LHCN-M2 (cell line): Measurements from ENCODE around the gene ZNF783. TPM values are rescaled to one million over a fixed set of nuclear protein-coding genes. Genes with fewer than 3 reads are reported as not detected.
"Not testable (repeated sequence)": the region's sequence is repeated elsewhere in the genome, so short reads cannot be mapped to it uniquely, and the experiment has no call there.

Experiments
- DNase-seq: peaks from one replicate; pipeline ENCODE4 v3.0.0-alpha.2; 2012; ENCODE audit warnings: low read depth
- total RNA-seq: library from RNA; depleted of rRNA; stranded (reverse); fragments of >200 nt; gene quantifications from 2 replicates; pipeline ENCODE4 v1.2.3, GENCODE V29; 2014

ZNF783 gene
- total RNA-seq, 1 experiment from 2014 or later: 17.6 TPM

DNA sequence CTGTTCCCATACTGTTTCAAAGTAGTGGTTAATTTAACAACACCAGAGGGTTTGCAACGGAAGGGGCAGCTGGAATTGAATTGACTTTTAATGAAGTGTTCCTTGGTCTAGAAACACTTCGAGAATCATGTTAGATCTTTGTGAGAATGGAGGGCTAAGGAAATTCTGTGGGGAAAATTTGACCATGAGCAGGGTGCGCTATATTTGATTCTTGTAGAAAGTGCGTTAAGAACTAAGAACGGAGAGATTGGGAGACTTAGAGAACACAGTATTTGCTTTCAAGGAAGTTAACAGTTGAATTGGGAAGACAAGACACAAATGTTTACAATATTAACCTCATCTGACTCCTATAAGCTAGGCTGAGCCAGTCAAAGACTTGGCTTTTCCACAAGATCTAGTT is 21.4 kb upstream of the ZNF783 start:
- no peak for DNase-seq

DNA sequence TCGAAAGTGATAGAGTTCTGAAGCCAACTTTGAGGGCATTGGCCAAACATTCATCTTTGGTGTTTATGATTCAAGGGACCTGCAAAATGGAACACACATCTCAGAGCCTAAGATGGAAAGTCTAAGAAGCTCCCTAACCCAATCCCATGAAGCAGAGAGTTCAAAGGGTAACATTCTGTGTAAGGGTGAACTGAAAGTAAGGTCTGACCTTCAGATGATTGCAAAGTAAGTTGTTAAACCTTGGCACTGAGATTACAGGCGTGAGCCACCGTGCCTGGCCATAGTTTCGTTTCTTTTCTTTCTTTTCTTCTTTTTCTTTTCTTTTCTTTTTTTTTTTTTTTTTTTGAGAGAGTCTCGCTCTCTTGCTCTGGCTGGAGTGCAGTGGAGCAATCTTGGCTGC is 20.3 kb upstream of the ZNF783 start:
- no peak for DNase-seq

- no peak for DNase-seq
Observed at GRCh38 chr7:149245244-149245643, 16.8 kb upstream of the ZNF783 start.

- no peak for DNase-seq
Observed at GRCh38 chr7:149245744-149246143, 16.3 kb upstream of the ZNF783 start.

DNA sequence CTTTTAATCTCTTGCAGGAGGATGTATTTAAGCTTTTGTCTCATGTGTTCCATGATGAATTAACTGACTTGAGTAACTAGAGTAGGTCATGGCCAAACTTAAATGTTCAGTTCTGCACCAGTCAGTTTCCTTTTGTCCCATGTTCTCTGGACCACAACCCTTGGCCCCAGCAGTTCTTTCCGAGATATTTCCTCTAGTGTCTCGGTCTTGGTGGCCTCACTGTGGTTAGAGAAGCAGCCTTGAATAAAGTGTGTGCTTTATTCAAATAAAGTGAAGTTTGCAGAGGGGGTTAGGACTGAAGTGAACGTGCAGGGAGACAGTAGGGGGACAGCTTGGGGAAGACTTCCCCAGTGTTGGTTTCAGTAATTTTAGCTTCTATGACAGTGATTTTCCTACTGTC is 13.2 kb upstream of the ZNF783 start:
- no peak for DNase-seq

DNA sequence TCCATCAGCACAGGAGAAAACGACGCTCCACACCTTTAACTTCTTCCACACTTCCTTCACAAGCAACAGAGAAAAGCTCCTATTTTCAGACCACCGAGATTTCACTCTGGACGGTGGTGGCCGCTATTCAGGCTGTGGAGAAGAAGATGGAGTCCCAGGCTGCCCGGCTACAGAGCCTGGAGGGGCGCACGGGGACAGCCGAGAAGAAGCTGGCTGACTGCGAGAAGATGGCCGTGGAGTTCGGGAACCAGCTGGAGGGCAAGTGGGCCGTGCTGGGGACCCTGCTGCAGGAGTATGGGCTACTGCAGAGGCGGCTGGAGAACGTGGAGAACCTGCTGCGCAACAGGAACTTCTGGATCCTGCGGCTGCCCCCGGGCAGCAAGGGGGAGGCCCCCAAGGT is 11.8 kb upstream of the ZNF783 start:
- not testable (repeated sequence) for DNase-seq

DNA sequence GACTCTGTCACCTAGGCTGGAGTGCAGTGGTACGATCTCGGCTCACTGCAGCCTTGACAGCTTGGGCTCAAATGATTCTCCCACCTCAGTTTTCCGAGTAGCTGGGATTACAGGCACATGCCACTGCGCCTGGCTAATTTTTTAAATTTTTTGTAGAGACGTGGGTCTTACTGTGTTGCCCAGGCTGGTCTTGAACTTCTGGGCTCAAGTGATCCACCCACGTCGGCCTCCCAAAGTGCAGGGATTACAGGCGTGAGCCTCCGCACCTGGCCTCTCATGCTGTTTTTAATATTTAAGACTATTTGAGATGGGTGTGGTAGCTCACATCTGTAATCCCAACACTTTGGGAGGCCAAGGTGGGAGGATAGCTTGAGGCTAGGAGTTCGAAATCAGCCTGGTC is 10.5 kb upstream of the ZNF783 start:
- DNase-seq: not testable (repeated sequence)

- DNase-seq: no peak
Observed at GRCh38 chr7:149252378-149252777, 9.6 kb upstream of the ZNF783 start.

GRCh38 chr7:149253665-149254064 is 8.3 kb upstream of the ZNF783 start:
- no peak for DNase-seq

DNA sequence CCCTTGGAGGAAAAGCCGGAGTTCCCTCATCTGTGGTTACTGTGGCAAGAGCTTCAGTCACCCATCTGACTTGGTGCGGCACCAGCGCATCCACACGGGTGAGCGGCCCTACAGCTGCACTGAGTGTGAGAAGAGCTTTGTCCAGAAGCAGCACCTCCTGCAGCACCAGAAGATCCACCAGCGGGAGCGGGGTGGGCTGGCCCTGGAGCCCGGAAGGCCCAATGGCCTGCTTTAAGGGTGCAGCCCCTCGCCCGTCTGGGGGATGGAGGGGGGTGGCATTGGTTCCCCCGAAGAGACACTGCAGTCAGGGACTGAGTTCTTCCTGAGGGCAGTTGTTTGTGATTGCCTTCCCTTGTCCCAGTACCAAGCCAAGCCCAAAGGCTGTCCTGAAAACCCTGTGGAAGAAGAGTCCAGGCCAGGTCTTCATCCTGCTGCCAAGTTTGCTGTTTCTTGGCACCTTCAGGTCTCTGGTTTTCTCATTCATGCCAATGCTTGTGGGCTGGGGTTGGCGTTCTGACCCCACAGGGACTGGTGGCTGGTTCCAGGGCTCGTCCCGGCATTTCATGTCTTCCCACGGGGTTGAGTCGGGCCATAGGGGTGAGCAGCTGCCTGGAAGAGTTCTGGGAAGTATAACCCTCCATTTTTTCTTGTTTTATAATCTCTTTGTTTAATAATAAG is 7.7 kb upstream of the ZNF783 start:
- no peak for DNase-seq

GRCh38 chr7:149255174-149255573 is 6.8 kb upstream of the ZNF783 start:
- DNase-seq: no peak

DNA sequence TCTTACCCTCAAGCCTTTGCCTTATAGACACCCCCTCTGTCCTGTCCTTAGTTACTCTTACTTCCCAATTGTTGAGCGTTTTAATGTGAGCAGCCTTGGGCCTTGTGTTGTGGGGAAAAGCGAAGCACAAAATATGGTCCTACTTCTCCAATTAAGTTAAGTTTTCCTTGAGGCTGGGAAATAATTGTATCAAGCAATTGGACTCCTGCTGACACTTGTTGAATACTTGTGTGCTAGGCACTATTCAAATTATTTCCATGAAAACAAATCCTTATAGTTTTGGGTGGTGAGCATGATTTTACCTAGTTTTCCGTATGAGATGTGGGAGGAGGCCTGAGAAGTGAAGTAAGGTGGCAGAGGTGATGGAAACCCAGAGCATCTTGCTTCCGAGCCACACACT is 5.4 kb upstream of the ZNF783 start:
- no peak for DNase-seq

- DNase-seq: peak; percentile 36
Observed at GRCh38 chr7:149257146-149257545, 4.8 kb upstream of the ZNF783 start.

DNA sequence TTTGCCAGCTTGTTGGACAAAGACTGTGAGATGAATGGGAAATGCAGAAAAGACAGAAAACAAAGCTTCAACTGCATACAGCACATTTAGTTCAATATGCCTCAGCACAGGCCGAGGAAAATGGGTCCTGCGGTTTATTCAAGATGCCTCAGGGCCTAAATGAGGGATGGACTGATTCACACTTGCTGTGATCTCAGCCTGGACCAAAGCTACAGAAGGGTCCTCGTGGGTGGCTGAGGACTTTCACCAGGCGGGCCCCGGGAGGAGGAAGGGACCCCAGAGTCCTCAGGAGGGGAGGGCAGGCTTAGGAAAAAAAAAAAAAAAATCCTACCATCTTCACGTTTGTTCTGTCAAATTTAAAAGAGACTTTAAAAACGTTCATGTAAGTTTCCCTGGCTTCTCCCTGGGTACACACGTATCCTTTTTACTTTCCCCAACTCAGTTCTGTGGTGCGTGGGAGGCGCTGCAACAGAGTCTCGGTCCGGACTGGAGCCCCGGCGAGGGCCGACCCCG is 624 bp upstream of the ZNF783 start:
- DNase-seq: peak; percentile 67

DNA sequence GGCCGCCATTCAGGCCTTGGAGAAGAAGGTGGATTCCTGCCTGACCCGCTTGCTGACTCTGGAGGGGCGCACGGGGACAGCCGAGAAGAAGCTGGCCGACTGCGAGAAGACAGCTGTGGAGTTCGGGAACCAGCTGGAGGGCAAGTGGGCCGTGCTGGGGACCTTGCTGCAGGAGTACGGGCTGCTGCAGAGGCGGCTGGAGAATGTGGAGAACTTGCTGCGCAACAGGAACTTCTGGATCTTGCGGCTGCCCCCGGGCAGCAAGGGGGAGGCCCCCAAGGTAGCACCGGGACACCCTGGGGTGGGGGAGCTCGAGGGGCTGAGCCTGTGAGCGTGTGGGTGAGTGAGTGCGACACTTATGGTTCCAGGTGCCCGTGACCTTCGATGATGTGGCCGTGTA is 4.5 kb downstream of the ZNF783 start:
- DNase-seq: no peak

DNA sequence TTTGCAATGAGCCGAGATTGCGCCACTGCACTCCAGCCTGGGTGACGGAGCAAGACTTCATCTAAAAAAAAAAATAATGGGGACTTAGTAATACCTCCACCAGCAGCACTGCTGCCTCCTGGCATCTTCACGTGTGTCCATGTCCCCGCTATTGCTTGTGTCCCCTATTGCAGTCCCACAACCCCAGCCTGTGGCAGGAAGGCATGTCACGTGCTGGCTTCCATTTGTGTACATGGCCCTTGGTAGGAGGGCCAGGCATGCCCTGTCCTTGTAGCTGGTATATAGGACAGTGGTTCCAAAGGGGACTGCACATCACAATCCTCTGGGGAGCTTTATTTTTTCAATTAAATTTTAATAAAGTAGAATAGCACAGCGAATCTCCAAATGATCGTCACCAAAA is 5.7 kb downstream of the ZNF783 start:
- DNase-seq: no peak

GRCh38 chr7:149274424-149274823 is 12.4 kb downstream of the ZNF783 start:
- DNase-seq: not testable (repeated sequence)

GRCh38 chr7:149277871-149278270 is 15.9 kb downstream of the ZNF783 start:
- no peak for DNase-seq

DNA sequence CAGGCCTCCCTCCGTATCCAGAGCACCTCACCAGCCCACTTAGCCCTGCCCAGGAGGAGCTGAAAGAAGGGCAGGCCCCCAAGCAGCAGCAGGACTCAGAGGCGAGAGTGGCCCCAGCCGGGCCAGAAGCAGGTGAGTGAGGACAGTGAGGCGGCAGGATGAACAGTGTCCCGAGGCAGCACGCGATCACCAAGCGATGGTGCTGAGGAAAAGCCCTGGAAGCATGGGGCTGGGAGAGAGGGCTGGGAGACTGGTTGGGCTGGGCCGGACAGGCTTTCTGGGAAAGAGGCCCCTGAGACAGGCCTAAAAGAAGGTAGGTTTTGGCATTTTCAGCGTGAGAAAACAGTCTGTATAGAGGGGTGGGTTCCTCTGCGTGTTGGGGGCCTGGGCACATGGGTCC is 16.4 kb downstream of the ZNF783 start:
- no peak for DNase-seq

DNA sequence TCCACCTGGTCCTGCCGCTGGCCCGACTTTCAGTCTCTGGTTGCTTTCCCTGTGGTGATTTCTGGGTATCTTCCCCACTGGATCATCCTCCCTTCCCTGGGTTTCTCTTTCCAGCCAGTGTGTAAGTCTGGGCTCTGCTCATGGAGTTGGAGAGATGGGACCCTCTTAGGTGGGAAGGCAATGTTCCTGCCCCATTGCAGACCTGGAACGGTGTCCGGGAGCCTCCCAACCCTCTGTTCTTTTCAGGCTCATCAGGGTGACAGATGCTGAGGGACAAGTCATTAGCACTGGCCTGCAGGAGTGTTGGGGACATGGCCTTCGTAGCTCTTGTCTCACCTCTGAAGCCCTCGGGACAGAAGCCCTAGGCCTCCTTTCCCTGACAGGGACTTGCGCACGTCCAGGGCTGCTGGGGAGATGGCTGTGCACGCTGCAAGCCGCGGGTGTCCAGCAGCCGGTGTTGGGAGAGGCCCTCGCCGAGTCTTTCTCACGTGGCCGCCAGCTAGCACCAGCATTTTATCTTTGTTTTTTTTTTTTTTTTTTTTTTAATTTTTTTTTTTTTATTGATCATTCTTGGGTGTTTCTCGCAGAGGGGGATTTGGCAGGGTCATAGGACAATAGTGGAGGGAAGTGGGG is 17.2 kb downstream of the ZNF783 start:
- no peak for DNase-seq

DNA sequence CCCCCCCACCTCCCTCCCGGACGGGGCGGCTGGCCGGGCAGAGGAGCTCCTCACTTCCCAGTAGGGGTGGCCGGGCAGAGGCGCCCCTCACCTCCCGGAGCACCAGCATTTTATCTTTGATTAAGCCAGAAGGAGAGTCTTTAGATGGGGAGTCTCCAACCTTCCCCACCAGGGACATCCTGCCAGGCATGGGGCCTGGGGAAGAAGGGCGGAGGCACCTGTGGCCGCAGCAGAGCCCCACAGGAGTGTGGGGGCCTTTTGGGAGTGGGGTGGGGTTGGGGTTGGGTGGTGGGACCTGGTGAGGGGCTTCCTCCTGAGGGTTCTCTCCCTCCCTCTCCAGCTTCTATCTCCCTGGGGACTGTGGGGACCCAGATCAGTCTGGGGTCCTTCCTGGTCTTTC is 18.2 kb downstream of the ZNF783 start:
- DNase-seq: no peak

DNA sequence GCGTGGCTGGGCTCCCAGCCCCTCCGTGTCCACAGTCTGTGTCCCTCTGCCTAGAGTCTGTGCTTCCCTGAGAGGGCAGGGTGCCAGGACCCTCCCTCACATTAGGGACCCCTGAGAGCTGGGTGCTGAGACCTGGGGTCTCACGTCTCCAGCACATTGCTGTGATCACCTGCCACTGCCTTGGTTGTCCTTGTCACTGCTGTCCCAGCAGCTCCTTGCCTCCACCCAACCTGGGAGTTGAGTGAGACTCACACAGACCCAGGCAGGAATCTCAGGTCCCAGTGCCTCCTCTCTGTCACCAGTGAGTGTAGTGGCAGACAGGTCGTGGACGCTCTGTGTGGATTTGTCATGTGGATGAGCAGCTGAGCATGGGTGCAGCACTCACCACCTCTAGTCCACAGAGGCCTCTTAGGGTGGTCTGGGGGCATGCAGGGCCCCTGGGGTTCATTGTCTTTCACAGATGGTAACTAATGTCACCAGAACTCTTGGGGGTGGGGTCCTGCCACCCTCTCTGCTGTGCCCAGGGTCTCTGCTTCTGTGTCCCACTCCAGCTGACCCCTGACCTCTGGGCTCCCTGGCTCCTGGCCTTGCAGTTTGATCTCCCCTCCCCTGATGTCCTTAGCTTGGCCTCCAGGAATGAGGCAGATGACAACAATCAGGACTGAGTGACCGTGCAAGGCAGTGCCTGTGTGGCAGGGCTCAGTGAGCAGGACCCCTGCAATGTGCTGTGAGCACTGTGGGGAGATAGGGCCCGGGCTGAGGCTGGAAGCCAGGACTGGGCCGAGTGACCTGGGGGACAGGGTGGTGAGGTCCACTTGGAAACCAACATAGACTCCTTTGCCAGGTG is 18.9 kb downstream of the ZNF783 start:
- DNase-seq: no peak
